ENCODE measurements around the gene JHY.

GRCh38 chr11:122882189-122882856, at the start of gene JHY:
- TF ChIP-seq, protein P1, sequence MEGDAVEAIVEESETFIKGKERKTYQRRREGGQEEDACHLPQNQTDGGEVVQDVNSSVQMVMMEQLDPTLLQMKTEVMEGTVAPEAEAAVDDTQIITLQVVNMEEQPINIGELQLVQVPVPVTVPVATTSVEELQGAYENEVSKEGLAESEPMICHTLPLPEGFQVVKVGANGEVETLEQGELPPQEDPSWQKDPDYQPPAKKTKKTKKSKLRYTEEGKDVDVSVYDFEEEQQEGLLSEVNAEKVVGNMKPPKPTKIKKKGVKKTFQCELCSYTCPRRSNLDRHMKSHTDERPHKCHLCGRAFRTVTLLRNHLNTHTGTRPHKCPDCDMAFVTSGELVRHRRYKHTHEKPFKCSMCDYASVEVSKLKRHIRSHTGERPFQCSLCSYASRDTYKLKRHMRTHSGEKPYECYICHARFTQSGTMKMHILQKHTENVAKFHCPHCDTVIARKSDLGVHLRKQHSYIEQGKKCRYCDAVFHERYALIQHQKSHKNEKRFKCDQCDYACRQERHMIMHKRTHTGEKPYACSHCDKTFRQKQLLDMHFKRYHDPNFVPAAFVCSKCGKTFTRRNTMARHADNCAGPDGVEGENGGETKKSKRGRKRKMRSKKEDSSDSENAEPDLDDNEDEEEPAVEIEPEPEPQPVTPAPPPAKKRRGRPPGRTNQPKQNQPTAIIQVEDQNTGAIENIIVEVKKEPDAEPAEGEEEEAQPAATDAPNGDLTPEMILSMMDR (IDR thresholded peaks at IDR 0.05), result no peak
- TF ChIP-seq POLR2A (IDR thresholded peaks at IDR 0.05) (no peak), POLR2AphosphoS5 (IDR thresholded peaks at IDR 0.05) (no peak)

Data from breast epithelium (tissue), 3 donors.